Pulmonary artery endothelial cell (primary cell): ENCODE results near the gene MRPL34. TPM values are rescaled to one million over a fixed set of nuclear protein-coding genes. Genes with fewer than 3 reads are reported as not detected.
A peak's percentile ranks its signal among the peaks of the same experiment; 100 is the strongest.

ENCODE experiments used
- DNase-seq: peaks from one replicate; pipeline ENCODE4 v3.0.0-alpha.2; 2011; ENCODE audit warnings: low read depth, low spot score
- total RNA-seq: library from RNA; depleted of rRNA; stranded (reverse); fragments of >200 nt; gene quantifications from 2 replicates; pipeline ENCODE4 v1.2.3, GENCODE V29; 2014

Gene MRPL34
- total RNA-seq, 1 donor from 2014 or later, result 44.0 TPM

DNA sequence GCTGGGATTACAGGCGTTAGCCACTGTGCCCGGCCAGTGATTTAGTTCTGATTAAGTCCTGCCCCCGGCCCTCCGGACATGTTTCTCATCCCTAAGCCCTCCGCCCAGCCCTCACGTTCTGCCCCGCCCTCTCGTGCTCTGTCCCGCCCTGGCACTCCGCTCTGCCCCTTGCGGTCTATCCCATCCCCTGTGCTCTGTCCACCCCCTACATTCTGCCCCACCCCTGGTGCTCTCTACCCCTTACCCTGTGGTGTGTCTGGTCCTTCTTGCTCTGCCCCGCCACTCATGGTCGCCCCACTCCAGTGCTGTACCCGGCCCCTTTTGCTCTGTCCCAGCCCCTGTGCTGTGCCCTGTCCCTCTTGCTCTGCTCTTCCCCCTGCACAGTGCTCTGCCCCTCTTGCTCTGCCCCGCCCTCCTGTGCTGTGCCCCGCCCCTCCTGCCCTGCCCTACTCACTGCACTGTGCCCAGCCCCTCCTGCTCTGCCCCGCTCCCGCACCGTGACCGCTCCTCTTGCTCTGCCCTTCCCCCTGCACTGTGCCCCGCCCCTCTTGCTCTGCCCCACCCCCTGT is 34.7 kb downstream of the MRPL34 start:
- no peak for DNase-seq

DNA sequence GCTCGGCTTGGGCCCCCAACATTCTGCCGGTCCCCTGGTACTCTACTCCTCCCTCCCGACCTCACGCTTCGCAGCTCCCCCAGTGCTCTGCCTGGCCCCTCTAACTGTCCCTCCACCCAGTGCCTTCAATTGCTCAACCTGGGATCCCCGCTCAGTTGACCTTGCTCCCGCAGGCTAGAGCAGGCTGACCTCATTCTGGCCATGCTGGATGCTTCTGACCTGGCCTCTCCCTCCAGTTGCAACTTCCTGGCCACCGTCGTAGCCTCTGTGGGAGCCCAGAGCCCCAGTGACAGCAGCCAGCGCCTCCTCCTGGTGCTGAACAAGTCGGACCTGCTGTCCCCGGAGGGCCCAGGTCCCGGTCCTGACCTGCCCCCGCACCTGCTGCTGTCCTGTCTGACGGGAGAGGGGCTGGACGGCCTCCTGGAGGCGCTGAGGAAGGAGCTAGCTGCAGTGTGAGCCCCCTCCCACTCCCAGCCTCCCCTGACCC is 35.2 kb downstream of the MRPL34 start:
- DNase-seq, result no peak

DNA sequence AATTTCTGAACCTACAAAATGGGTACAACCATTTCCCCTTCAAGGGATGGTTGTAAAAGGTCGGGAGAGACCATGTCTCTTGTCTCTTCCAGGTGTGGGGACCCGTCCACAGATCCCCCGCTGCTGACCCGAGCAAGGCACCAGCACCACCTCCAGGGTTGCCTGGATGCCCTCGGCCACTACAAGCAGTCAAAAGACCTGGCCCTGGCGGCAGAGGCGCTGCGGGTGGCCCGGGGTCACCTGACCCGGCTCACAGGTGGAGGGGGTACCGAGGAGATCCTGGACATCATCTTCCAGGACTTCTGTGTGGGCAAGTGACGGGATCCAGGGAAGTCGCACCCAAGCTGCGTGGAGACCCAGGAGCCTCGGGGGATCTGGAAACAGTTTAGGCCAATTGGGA is 35.7 kb downstream of the MRPL34 start:
- DNase-seq, result no peak

DNA sequence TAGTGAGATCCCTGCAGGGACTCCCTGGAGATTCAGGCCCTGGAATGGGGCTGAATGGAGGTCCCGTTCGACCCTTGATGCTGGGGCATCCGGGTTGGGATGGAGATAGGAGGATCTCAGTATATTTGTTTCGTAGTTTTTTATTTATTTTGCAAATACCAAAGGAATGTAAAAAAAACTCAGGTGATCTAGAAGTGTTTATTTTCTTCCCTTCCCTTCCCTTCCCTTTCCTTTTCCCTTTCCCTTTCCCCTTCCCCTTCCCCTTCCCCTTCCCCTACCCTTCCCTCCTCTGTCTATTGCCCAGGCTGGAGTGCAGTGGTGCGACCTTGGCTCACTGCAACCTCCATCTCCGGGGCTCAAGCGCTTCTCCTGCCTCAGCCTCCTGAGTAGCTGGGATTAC is 36.2 kb downstream of the MRPL34 start:
- DNase-seq, result no peak

DNA sequence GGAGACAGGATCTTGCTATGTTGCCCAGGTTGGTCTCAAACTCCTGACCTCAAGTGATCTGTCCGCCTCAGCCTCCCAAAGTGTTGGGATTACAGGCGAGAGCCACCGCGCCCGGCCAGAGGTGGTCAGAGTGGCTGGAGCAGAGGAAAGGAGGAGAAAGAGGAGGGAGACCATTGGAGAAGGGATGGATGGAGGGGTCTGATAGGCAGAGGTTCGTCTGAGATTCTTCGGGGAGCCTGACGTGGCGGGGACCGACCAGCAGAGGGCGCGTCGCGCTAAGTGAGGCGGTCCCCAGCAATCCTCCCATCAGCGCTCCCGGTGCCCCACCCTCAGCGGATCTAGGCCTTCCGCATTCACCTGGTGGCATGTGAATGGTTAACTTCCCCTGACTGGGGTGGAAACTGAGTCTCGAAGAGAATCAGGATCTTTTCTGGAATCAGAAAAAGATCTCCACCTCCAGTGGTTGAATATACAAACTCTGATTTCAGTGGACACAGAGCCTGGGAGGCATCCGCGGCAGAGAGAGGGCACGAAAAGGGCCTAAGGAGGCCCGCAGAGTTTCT is 40.5 kb downstream of the MRPL34 start:
- no peak for DNase-seq

DNA sequence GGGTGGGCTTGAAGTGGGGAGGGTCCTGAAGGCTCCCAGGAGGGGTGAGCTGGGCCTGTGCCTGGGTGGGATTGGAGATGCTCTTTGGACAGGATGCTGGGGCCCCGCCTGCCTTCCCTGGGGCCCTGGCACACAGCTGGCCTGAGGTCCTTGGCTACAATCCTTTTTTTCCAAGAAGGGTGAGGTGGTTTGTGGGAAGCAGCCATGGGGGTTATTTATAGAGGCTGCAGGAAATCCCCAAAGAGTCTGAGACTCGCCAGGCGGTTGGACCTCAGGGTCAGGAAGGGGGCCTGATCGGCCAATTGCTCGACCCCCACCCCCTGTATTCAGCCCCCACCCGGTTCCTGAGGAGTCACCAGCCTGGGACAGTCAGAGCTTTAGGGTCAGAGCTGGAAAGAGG is 41.7 kb downstream of the MRPL34 start:
- no peak for DNase-seq

DNA sequence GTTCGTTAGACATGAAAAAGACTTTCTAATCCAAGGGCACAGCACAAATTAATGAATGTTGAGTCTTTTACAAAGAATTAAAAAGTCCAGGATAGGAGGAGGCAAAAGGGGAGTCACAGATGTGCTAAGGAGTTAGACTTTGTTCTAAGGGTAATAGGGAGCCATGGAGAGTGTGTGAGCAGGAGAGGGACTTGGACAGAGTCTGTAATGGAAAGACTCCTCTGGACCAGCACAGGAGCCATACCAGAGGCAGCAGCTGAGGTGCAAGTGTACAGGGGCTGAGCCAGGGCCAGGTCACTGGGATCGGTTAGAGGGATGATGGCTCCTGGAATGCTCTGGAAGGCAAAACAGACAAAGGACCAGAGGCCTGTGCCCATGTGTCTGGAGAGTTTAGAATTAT is 42.2 kb downstream of the MRPL34 start:
- DNase-seq, result no peak

DNA sequence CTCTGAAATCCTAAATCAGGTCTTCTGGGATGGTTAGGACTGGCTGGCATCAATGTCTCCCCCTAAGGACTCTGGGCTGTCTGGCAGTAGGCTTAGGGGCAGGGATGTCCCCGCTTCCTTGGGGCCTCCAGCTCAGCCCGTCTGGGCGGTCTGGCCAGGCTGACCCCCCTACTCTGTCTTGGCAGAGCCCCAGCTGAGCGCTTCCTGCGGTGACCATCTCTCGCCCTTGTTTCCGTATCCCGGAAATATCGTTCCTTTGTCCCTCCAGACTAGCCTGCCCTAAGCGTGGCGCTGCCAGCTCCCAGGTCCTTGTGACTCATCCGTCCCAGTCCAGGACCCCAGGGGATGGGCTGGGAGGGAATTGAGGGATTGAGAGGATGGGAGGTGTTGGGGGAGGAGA is 43.0 kb downstream of the MRPL34 start:
- peak; percentile 78 for DNase-seq

DNA sequence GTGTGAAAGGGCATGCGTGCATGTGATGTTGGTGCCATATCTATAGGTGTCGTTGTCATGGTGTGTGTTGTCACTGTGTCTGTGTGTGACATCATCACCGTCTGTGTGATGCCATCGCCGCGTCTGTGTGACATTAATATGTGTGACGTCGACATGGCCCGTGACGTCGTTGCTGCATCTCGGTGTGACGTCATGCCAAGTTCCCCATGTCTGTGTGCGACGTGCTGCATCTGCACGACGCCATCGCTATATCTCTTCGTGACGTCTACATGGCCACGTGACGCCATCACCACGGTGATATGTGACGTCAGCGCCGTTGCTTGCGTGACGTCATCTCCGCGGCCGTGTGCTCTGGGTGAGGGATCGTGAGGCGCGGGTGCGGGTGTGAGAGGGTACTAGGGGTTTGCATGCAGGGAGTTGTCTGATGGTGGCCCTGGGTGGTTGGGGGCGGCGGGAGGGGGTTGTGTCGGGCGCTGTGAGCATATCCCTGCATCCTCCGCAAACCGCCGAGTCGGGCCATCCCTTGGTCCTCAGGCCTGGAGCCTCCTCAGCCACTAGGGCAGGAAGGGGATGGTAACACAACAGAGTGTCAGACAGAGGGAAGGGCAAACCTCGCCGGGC is 46.3 kb downstream of the MRPL34 start:
- no peak for DNase-seq

DNA sequence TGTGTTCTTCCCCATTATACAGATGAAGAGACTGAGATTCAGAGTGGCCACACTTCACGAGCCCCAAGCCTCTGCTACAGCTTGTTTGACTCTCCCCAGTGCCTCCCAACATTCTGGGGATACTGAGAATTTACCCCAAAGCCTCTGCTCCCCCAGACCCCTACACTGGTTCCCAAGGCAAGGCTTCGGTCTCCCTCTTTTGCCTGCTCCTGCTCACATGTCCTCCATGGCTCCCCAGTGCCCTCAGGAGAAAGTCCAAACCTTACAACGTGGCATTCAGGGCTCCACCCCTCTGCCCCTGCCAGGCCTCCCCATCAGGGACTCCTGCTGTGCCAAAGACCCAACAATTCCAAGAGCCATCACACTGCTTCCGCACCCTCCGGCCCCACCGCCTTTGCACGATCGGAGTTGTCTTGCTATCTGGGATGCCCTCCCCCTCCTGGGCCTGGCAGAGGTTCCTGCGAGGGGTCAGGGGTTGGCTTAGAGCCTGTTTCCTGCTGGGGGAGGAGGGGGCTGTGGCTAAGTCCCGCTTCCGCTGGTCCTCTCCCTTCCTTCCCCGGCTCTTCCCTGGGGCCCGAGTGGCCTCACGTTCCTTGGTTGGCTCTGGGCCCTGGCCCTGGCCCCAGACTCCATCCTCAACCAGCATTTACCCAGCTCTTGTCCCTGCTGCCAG is 47.1 kb downstream of the MRPL34 start:
- DNase-seq, result no peak

DNA sequence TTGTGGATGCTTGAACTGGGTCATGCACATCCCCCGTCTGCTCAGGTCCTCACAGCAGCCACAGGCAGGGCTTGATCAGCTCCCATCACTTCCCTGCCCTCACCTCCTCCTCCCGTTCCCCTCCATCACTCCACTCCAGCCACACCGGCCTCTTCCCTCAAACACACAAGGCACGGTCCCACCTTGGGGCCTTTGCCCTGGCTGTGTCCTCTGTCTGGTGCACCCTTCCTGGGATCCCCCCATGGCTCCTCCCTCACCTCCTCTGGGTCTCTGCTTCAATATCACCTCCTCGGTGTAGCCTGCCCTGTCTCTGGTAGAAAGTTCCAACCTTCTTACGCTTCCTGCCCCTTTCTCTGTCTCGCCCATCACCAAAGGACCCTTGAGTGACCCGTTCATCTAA is 47.7 kb downstream of the MRPL34 start:
- DNase-seq, result no peak

Other genes starting within 250 kb of the MRPL34 start
- 5.0 and 7.8 TPM in 2 replicates for gene HAUS8, start 230.4 kb upstream of the MRPL34 start, total RNA-seq
- 48.1 and 55.4 TPM in 2 replicates for gene MYO9B, start 230.1 kb upstream of the MRPL34 start, total RNA-seq
- gene USE1, start 90.5 kb upstream of the MRPL34 start, total RNA-seq, result 19.1 and 19.3 TPM in 2 replicates
- 2.3 and 3.4 TPM in 2 replicates for gene OCEL1, start 79.6 kb upstream of the MRPL34 start, total RNA-seq
- 40.4 and 45.7 TPM in 2 replicates for gene NR2F6, start 60.0 kb upstream of the MRPL34 start, total RNA-seq
- gene USHBP1, start 41.1 kb upstream of the MRPL34 start, total RNA-seq, result 5.0 and 5.7 TPM in 2 replicates
- 126 and 150 TPM in 2 replicates for gene BABAM1, start 38.4 kb upstream of the MRPL34 start, total RNA-seq
- 1.3 and 3.0 TPM in 2 replicates for gene ANKLE1, start 24.0 kb upstream of the MRPL34 start, total RNA-seq
- gene ABHD8, start 2.4 kb upstream of the MRPL34 start, total RNA-seq, result 7.5 TPM in 2 replicates
- 30.0 and 30.3 TPM in 2 replicates for gene DDA1, start 3.7 kb downstream of the MRPL34 start, total RNA-seq
- gene ANO8, start 29.0 kb downstream of the MRPL34 start, total RNA-seq, result 2.0 and 4.1 TPM in 2 replicates
- 16.6 and 33.8 TPM in 2 replicates for gene GTPBP3, start 31.7 kb downstream of the MRPL34 start, total RNA-seq
- 0.21 and 0.46 TPM in 2 replicates for gene PLVAP, start 71.5 kb downstream of the MRPL34 start, total RNA-seq
- gene CCDC194, start 88.3 kb downstream of the MRPL34 start, total RNA-seq, result 0.13 and 0.63 TPM in 2 replicates
- gene BST2, start 99.8 kb downstream of the MRPL34 start, total RNA-seq, result 161 and 210 TPM in 2 replicates
- gene MVB12A, start 114.2 kb downstream of the MRPL34 start, total RNA-seq, result 36.1 and 43.0 TPM in 2 replicates
- 0.04 TPM in 1 of 2 replicates, not detected in the other for gene TMEM221, start 142.8 kb downstream of the MRPL34 start, total RNA-seq
- gene NXNL1, start 155.1 kb downstream of the MRPL34 start, total RNA-seq, result not detected in 2 replicates
- 9.8 and 10.0 TPM in 2 replicates for gene SLC27A1, start 164.7 kb downstream of the MRPL34 start, total RNA-seq
- gene PGLS, start 205.8 kb downstream of the MRPL34 start, total RNA-seq, result 44.6 and 45.2 TPM in 2 replicates
- gene COLGALT1, start 249.8 kb downstream of the MRPL34 start, total RNA-seq, result 107 and 142 TPM in 2 replicates